Measurements from ENCODE around the gene DDX51.

The DDX51 gene, protein sequence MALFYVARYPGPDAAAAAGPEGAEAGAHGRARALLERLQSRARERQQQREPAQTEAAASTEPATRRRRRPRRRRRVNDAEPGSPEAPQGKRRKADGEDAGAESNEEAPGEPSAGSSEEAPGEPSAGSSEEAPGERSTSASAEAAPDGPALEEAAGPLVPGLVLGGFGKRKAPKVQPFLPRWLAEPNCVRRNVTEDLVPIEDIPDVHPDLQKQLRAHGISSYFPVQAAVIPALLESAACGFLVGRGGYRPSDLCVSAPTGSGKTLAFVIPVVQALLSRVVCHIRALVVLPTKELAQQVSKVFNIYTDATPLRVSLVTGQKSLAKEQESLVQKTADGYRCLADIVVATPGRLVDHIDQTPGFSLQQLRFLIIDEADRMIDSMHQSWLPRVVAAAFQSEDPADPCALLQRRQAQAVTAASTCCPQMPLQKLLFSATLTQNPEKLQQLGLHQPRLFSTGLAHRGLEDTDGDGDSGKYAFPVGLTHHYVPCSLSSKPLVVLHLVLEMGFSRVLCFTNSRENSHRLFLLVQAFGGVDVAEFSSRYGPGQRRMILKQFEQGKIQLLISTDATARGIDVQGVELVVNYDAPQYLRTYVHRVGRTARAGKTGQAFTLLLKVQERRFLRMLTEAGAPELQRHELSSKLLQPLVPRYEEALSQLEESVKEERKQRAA

DNA sequence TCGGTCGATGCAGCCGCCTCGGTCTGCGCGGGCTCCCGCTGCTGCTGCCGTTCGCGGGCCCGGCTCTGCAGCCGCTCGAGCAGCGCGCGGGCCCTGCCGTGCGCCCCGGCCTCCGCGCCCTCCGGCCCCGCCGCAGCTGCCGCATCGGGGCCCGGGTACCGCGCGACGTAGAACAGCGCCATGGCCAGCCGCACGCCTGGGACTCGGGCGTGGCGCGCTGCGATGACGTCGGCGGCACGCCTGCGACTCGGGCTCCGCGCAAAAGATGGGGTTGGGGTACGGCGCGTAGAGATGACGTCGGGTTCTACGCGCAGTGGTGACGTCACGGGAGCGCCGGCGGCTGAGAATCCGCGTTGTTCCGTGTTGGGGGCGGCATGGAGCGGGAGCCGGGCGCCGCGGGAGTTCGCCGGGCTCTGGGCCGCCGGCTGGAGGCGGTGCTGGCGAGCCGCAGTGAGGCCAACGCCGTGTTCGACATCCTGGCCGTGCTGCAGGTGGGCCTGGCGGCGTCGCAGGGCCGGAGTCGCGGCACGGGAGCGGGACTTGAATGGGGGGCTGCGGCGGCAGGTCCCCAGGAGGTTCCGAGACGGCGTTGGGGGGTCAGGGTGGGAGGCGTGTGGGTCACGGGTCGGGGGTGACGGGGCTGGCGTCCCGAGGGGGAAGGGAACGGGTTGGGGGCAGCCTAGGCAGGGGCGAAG lies at the start of gene DDX51, which contains the start of gene NOC4L:
DDX51 (minus strand) TSS at position 205 of the 695 bp plus-strand sequence; CDS start at position 182, 23 bp downstream.
NOC4L (plus strand) TSS at position 343 of the 695 bp plus-strand sequence; CDS start at position 375, 32 bp downstream.
- peak; percentile 84 for DNase-seq (ENCODE audit: low read depth)

DNA sequence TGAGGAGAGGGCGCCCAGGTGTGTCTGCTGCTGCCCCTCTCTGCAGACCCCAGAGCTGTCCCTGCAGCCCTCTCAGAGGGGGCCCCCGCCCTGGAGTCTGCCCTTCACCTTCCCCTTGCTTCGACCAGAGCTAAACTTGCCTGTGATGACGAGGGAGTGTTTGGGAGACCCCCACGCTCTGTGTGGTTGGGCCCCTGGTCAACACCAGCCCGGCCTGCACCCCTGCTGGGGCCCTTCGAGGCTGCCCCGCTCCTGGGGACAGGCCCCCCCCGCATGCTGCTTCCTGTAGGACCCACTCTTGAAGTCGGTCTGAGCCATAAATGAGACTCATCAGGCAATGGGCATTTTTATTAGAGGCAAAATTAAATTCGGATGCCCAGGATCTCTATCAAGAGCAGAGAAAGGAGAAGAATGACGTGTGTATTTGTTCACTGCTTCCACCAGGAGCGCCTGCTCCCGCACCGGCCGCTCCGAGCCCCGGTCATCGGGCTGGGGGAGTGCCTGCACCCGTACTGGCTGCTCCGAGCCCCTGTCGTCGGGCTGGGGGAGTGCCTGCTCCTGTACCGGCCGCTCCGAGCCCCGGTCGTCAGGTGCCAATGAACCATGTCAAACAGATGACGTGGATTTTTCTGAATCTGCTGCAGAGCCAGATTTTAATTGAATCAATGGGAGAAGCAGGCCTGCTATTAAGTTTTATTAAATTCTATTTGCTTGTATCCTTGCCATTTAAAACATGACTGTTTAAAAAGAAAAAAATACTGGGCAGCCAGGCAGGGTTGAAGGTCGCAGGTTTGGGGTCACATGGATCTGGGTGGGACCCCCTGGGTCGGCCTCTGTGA lies 47.8 kb upstream of the DDX51 start:
- no peak for DNase-seq (ENCODE audit: low read depth)

DNA sequence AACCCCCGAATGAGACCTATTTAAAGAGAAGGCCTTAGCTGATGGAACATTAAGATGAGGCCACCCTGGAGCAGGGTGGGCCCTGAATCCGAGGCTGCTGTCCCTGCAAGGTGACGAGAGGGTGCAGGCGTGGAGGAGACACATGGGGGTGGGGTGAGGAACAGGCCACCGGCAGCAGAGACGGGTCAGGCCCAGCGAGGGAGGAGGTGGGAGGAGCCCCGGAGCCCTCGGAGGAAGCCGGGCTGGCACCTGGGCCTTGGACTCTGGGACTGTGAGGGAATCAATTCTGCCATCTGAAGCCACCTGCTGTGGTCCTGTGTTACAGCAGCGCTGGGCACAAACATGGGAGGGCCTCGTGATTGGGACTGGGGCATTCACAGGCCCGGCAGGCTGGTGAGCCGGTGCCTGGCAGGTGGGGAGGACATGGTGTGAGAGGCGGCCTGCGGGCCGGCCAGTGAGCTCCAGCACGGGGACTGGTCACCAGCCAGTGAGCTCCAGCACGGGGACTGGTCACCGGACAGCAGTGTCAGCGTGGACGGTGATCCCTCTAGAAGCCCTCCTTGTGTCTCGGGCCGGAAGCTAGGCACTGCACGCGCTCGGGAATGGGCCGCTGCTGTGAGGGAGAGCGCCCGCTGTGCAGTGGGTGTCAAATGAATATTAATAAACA lies 46.8 kb upstream of the DDX51 start:
- no peak for DNase-seq (ENCODE audit: low read depth)

DNA sequence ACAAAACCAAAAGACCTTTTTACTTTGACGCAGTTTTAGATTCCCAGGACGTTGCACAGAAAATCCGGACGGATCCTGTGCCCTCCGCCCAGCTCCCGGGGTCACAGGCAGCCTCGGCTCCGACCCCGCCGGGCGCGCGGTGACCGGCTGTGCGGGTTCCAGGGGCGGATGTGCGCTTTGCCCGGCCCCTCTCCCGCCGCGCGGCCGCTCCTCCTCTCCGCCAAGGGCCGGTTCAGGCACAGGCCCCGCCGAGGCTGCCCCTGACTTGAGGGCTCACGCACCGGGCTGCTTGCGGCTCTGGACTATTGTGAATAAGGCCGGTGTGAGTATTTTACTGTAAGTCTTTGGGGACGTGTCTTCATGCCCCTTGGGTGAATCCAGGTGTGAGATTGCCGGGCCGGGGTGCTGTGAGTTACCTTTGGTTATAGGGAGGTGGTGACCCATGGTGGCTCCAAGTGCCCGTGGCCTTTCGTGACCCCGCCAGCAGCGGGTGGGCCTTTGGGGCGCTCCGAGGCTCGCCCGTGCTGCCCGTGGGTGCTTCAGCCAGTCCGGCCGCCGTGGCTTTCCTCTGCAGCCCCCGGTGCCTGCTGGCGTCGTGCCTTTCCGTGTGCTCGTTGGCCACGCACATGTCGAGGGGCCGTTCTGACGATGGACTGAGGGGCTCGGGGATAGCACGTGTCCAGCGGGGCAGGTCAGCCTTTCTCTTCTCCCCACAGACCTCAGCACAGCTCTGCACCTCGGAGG lies 46.1 kb upstream of the DDX51 start:
- no peak for DNase-seq (ENCODE audit: low read depth)

DNA sequence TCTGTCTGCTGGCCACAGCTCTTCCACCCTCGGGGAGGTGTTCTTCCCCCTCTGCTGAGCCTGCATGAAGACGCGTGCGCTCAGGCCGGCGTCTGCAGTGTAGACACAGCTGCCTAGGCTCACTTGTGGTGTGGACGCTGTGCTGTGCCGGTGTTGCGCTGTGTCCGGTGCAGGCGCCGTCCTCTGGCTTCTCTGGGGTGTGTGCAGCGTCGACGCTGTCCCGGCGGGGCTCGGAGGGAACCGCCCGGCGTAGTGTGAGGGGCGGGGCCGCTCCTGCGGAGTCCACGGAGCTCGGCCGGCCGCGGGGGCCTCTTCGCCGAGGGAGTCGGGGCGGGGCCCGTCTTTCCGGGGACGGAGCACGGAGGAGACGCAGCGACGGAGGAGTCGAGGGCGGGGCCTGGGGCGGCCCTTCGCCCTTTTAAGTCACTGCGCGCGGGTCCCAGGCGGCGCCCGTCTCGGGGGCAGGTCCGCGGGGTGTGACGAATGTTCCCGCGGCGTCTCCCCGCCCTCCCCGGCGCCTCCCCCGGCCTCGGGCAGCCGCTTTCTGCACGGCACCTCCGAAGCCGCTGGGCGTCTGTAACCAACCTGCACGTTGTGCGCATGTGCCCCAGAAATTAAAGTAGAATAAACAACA lies 45.4 kb upstream of the DDX51 start:
- peak; percentile 48 for DNase-seq (ENCODE audit: low read depth)

DNA sequence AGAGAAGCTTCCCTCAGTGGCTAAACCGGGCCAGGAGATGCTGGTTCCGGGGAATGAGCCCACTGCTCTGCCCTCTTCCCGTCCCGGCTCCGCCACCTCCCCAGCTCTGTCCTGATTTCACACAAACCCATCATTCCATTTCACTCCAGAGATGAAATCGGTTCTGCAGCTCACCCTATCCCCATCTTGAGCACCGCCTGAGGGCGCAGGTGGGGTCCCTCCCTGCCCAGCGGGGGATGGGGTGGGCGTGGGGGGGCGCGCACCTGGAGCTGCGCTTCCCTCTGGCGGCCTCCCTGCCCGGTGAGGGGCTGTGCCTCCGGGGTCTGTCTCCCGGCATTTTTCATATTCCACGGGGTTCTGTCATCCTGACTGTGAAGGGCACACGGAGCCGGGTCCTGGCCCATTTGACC lies 44.8 kb upstream of the DDX51 start:
- no peak for DNase-seq (ENCODE audit: low read depth)

DNA sequence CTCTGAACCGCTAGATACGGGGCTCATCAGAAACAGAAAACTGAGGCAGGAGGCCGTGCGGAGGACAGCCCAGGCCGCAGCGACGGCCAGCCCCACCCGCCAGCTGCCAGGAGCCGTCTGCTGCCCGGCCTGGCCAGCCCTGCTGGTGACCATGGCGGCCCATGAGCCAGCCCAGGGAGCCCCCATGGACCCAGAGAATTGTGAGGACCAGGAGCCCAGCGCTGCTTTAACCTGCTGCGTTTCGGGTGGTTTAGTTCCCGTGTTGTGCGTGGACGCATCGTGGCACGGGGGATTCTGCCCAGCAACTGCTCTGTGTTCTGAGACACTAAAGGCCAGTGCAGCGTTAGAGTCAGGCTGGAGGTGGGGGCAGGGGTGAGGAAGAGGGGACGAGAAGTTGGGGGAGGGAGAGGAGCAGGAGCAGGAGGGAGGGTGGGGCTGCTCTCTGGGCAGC lies 44.4 kb upstream of the DDX51 start:
- no peak for DNase-seq (ENCODE audit: low read depth)

DNA sequence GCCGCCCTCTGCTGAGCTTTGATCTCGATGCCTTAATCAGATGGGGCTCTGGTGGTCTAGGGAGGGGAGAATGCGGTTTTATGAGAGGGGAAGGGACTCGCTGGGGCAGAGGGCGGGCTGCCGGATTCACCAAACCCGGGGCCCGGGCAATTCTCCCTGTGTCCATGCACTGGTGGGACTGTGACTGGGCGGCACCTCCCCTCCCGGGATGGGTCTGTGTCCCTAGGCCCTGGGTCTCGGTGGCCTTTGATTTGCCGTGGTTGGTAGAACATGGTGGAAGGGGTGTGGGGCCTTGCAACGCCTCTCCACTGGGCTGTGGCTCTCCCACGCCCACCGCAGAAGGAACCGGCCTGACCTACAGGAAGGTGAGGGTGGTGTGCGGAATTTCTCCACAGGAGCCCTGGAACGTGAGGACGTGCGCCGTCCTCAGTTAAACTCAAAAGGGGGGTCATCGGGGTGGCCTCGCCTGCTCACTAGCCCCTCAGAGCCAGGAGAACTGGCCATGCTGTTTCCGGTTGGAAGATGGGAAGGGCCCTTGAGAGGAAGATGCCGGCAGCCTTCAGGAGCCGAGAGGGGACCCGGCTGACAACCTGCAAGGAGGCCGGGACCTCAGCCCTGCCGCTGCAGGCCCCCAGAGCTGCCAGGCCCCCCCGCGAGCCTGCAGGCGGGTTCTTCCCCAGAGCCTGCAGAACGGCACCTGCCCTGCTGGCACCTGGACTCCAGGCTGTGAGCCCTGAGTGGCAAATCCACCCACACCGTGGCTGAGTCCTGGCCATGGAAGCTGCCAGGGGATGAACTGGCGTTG lies 43.7 kb upstream of the DDX51 start:
- DNase-seq (ENCODE audit: low read depth) = no peak

DNA sequence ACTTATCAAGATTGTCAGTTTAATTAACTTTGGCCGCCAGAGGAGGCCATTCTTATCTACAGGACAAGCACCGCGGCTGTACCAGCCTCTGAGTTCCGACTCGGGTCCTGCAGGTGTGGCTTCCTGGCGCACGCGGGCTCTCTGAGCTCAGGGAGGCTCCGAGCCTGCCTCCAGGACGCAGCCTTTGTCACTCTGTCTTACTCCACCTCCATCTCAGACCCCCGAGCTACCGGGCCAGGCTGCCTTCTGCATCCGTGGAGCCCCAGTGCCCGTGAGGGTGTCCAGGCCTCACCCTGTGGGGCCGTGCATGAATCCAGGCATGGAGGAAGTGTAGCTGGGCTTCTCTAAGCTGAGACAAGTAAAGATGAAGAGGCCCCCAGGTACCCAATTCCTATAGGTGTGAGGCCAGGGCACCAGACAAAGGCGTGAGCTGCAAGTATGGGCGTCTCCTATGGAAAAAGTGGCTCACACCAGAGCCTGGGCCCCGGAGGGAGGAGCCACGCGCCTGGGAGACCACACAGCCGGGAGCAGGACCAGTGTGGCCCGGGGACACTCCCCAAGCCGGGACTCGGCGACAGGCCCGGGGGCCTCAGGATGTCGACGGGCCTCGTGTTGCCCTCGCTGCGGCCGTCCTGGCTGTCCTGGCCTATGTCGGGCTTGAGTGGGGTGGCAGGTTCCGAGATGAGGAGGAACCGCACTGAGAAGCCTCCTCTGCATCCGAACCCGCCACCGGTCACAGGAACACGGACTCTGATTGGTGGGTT lies 42.9 kb upstream of the DDX51 start:
- no peak for DNase-seq (ENCODE audit: low read depth)

DNA sequence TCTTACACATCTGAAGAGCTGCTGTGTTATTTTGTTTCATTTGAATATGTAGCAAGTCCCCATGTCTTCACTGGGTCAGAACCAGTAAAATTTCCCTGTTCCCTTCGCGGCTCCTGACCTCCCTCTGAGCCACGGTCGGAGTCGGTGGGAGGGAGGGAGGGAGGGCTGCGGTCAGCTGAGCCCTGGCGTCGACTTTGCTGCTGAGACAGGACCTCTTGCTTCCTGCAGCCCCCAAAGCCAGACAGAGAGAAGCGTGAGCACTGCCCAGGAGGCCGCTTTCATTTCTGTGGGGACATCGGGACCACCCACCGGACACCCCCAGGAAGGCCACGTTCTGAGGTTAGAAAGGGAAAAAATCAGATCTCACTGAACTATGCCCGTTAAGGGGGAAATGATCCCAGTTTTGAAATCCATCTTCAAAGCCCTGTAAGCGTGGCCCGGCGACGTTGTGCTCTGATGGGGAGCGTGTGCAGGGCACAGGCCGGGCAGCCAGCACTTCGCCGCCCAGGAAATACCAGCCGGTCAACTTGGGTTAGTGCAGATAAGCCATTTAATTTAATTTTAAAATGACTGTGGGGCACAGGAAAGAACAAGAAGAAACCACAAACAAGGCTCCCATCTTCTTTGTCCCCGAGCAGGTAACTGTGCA lies 42.2 kb upstream of the DDX51 start:
- no peak for DNase-seq (ENCODE audit: low read depth)

DNA sequence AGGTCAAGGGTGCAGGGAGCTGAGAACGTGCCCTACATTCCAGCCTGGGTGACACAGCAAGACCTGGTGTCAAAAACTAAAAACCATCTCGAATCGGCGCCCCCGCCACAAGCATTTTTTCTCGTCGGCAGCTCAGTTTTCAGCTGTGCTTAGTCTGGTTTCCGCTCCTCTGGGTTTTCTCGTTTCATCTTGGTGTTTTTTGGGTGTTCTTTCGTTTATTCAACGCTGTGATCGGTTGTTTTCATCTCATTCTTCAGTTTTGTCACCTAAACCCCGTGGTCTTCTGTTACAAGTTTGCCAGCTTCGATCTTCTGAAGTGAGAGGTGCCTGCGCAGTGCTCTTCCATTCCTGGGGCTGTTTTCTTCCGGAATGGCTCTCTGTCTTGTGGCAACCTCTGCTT lies 41.6 kb upstream of the DDX51 start:
- DNase-seq (ENCODE audit: low read depth) = no peak

DNA sequence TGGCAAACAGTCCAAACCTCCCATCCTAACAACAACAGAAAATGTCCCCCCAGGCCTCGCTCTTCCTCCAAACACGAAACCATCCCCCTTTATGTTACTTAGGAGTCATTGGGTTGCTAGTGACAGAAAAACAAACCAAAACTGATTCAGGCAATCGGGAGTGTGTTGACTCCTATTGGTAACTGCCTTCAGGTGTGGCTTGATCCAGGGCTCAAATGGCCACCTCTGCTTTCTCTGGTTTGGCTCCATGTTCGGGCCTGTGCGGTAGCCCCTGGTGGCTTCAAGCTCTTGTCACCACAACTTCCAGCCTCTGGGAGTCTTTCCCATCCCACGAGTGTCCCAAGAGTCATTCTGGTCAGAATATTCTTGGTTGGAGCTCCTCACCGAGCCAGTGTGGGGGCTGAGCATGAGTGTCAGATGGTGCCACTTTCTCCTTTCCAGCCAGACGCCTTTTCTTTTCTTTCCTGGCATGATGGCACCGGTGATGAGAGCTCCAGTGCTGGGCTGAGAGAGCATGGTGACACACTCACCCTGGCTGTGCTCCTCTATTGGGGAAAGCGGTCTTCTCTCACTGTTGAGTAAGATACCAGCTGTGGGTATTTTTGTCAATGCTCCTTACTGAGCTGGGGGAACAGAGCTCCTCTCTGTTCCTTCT lies 38.7 kb upstream of the DDX51 start:
- DNase-seq (ENCODE audit: low read depth) = no peak

DNA sequence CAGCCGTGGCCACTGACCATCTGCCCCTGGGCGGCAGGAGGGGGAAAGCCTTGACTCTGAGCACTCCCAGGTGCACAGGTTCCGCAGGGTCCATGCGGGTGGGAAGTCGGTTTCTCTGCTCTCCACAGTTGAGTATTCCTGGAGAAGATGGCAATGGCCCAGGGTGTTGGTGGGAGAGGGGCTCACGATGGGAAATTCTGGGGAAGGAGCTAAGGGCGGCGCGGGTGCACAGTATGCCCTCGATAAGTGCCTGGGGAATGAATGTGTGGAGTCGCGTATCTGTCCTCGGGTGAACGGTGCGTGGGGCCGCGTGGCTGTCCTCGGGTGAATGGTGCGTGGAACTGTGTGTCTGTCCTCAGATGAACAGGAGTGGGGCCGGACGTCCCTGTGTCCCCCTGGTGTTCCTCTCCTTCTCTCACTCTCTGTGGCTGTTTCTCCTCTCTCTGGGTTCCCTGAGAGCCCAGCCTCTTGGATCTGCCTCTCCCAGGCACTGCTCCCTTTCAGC lies 38.1 kb upstream of the DDX51 start:
- DNase-seq (ENCODE audit: low read depth) = no peak

DNA sequence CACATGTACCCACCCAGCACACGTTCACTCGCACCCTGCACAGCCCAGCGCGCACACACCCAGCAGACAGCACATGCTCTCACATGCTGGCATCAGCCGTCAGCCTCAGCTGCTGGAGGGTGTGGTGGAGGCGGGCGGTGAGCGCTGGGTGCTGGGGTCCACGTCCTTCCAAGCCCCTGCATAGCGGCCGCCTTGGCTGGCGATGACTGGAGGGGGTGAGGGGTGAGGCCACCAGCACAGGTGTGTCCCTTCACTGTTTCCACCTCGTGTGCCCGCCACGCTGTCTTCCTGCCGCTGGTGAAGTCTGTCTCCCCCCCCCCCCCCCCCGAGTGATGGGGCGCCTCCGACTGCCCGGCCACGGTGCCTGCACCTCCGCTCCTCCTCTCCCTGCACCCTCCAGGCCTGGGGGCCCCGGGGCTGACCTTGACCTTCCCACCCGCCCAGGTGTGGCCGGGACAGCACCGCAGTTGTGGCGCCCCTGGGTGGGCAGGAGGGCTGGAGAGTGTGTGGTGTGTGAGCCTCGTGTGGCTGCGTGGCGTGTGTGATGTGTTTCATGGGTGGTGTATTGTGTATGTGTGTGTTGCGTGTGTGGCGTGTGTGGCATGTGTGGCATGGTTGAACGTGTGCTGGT lies 37.6 kb upstream of the DDX51 start:
- no peak for DNase-seq (ENCODE audit: low read depth)

DNA sequence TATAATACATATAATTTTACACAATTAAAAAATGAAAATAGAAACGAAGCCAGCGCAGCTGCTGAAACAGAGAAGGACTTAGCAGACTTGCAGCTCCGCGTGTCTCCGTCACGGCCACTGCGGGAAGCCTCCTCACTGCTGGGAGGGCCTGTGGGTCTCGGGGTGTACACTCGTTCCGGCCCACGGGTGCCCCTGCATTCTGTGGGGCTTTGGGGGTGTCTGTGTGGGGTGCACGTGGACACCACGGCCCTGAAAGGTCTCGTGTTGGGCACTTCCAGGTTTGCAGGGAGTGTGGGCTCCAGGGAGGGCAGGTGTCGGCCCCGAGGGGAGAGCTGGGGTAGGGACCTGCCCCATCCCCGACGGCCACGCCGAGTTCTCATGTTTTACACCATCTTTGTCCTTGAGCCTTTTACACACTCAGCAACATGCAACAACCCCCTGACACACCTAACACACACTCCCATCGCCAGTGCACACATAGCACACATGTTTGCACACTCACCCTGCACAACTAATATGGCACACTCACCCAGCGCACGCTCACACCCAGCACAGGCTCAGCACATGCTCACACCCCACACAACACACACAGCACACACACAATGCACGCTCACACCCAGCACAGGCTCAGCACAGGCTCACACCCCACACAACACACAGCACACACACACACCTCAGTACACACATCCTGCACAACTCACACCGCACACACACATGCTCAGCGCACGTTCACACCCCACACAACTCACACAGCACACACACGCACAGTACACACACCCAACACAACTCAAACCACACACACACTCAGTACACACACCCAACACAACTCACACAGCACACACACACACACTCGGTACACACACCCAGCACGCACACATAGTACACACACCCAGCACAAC lies 36.8 kb upstream of the DDX51 start:
- DNase-seq (ENCODE audit: low read depth) = no peak

All from stromal cell of bone marrow (primary cell).